Measurements from ENCODE around the gene TIMM50.
"Not testable (repeated sequence)": the region's sequence is repeated elsewhere in the genome, so short reads cannot be mapped to it uniquely, and the experiment has no call there.

TIMM50 gene

GRCh38 chr19:39470724-39471339, 9.8 kb upstream of the TIMM50 start:
- no peak for DNase-seq

GRCh38 chr19:39471756-39472536, 8.7 kb upstream of the TIMM50 start:
- no peak for DNase-seq

GRCh38 chr19:39472746-39473442, 7.7 kb upstream of the TIMM50 start:
- DNase-seq: no peak

- no peak for DNase-seq
These were observed 7.1 kb upstream of the TIMM50 start for GRCh38 chr19:39473443-39473960.

- DNase-seq: peak; percentile 65
These were observed 6.5 kb upstream of the TIMM50 start for GRCh38 chr19:39474139-39474620.

- no peak for DNase-seq
These were observed 4.9 kb upstream of the TIMM50 start for GRCh38 chr19:39475748-39476147.

- DNase-seq: not testable (repeated sequence)
These were observed 1.3 kb upstream of the TIMM50 start for GRCh38 chr19:39479319-39479801.

- DNase-seq: no peak
These were observed 722 bp upstream of the TIMM50 start for GRCh38 chr19:39479916-39480315.

- no peak for DNase-seq
These were observed 549 bp downstream of the TIMM50 start for GRCh38 chr19:39481229-39481545.

GRCh38 chr19:39481676-39482075, 1.0 kb downstream of the TIMM50 start:
- DNase-seq: no peak

- no peak for DNase-seq
These were observed 2.5 kb downstream of the TIMM50 start for GRCh38 chr19:39483141-39483540.

GRCh38 chr19:39489756-39490155, 9.1 kb downstream of the TIMM50 start:
- DNase-seq: no peak

GRCh38 chr19:39492225-39492624, 11.6 kb downstream of the TIMM50 start:
- DNase-seq: no peak

GRCh38 chr19:39492788-39493187, 12.2 kb downstream of the TIMM50 start:
- no peak for DNase-seq

- DNase-seq: no peak
These were observed 14.0 kb downstream of the TIMM50 start for GRCh38 chr19:39494661-39495060.

- DNase-seq: no peak
These were observed 15.4 kb downstream of the TIMM50 start for GRCh38 chr19:39496063-39496462.

- peak; percentile 11 for DNase-seq
These were observed 17.0 kb downstream of the TIMM50 start for GRCh38 chr19:39497701-39497995.

- DNase-seq: no peak
These were observed 17.6 kb downstream of the TIMM50 start for GRCh38 chr19:39497996-39498797.

GRCh38 chr19:39498798-39499642, 18.4 kb downstream of the TIMM50 start, which contains the start of gene DLL3:
DLL3 (plus strand) TSS chr19:39498947; CDS start chr19:39498975, 28 bp downstream.
- no peak for DNase-seq

- DNase-seq: no peak
These were observed 19.3 kb downstream of the TIMM50 start for GRCh38 chr19:39499932-39500331.

GRCh38 chr19:39500543-39500942, 19.9 kb downstream of the TIMM50 start:
- DNase-seq: no peak

GRCh38 chr19:39501340-39501739, 20.7 kb downstream of the TIMM50 start:
- no peak for DNase-seq

All from CD4-positive, alpha-beta T cell treated with Interferon gamma for 1 hour (primary cell).